Measurements from ENCODE around the gene IPO5. TPM values are rescaled to one million over a fixed set of nuclear protein-coding genes. Genes with fewer than 3 reads are reported as not detected.

Gene IPO5
- total RNA-seq (ENCODE audit: low replicate concordance), result 600 and 727 TPM in 2 replicates

DNA sequence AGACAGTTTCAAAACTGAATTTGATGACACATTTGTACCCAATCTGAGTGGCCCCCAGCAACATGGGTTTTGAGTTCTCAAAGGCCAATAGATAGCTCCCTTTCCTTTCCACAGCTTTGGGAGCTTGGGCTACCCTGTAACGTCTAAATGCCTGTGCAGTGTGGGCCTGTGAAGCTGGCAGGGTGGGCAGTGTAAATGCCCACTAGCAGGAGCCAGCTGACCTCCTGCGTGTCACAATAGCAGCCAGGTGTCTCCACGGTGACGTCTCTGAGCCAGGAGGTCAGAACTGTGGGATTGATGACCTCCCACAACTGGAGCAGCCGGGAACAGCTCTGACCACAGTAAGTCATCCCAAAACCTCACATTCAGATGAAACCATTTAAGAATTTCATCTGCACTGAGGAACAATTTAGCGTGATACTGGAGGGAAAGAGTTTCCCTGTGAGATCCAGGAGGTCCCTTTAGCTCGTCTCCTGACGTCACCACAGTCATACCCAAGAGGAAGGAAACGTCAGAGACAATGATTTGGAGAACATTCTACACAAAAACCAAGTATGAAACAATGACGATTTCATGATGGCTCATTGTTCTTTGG lies at the start of gene IPO5:
Gene IPO5 (plus strand): TSS at position 300 of the 595 bp plus-strand sequence. CDS start 23,022 bp downstream, outside the sequence.
- no peak for TF ChIP-seq EZH2phosphoT487 (IDR thresholded peaks at IDR 0.05)
- no peak for TF ChIP-seq EZH2 (IDR thresholded peaks at IDR 0.05)
- TF ChIP-seq, protein P1, sequence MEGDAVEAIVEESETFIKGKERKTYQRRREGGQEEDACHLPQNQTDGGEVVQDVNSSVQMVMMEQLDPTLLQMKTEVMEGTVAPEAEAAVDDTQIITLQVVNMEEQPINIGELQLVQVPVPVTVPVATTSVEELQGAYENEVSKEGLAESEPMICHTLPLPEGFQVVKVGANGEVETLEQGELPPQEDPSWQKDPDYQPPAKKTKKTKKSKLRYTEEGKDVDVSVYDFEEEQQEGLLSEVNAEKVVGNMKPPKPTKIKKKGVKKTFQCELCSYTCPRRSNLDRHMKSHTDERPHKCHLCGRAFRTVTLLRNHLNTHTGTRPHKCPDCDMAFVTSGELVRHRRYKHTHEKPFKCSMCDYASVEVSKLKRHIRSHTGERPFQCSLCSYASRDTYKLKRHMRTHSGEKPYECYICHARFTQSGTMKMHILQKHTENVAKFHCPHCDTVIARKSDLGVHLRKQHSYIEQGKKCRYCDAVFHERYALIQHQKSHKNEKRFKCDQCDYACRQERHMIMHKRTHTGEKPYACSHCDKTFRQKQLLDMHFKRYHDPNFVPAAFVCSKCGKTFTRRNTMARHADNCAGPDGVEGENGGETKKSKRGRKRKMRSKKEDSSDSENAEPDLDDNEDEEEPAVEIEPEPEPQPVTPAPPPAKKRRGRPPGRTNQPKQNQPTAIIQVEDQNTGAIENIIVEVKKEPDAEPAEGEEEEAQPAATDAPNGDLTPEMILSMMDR (IDR thresholded peaks at IDR 0.05), result no peak
- Histone ChIP-seq H2AFZ (replicated peaks) (peak within 1 kb of the TSS; percentile 68), H3K9me3 (ENCODE audit: low read depth) (no peaks in the 10 kb centered on the region), H3K4me1 (peaks cover 12% of the 10 kb centered on the region), H3K79me2 (ENCODE audit: low read depth) (no peaks in the 10 kb centered on the region), H3K36me3 (no peaks in the 10 kb centered on the region), H3K4me2 (no peak within 1 kb of the TSS), H3K27ac (no peak within 1 kb of the TSS), H3K4me3 (no peak within 1 kb of the TSS), H3K27me3 (no peaks in the 10 kb centered on the region), H4K20me1 (ENCODE audit: low read depth) (no peaks in the 10 kb centered on the region), H3F3A (ENCODE audit: low read depth) (no peaks in the 10 kb centered on the region), H3K9ac (no peak within 1 kb of the TSS)
- H3K4me3 Mint-ChIP-seq, result no peak within 1 kb of the TSS
- H3K4me1 Mint-ChIP-seq, result peaks cover 9% of the 10 kb centered on the region
- DNase-seq (ENCODE audit: low spot score), result no peak
- peaks cover 5% of the 10 kb centered on the region for H3K9me3 Mint-ChIP-seq
- no peak within 1 kb of the TSS for H3K27ac Mint-ChIP-seq
- peaks cover 2% of the 10 kb centered on the region for H3K27me3 Mint-ChIP-seq (ENCODE audit: insufficient read depth, low read depth)
- peaks cover 3% of the 10 kb centered on the region for H3K36me3 Mint-ChIP-seq

DNA sequence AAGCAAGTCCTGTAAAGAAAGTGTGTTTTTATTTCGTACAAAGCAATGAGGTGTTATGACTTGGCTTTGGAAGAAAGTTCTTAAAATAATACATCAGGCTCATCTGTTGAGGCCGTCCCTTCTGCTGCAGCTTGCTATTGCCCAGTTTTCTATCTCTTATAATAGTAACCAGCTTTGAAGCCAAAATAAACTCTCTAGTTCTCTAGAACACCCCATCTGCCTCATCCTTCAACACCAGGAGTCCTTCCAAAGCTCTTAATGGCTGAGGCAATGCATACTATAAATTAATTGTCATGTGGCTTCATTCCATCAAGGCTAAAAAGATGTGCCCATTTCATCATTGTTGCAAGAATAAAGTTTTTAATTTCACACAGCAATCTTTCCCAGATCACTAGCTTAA lies 49.4 kb upstream of the IPO5 start:
- Histone ChIP-seq H3K27me3 (no peaks in the 10 kb centered on the region), H3K79me2 (ENCODE audit: low read depth) (no peaks in the 10 kb centered on the region), H3K4me1 (no peaks in the 10 kb centered on the region), H3K27ac (no peak overlapping the region), H2AFZ (replicated peaks) (no peak overlapping the region), H3K4me3 (no peak overlapping the region), H3K36me3 (no peaks in the 10 kb centered on the region), H4K20me1 (ENCODE audit: low read depth) (no peaks in the 10 kb centered on the region), H3K4me2 (no peak overlapping the region), H3F3A (ENCODE audit: low read depth) (no peaks in the 10 kb centered on the region), H3K9ac (no peak overlapping the region), H3K9me3 (ENCODE audit: low read depth) (no peaks in the 10 kb centered on the region)
- no peak overlapping the region for H3K27ac Mint-ChIP-seq
- no peaks in the 10 kb centered on the region for H3K4me1 Mint-ChIP-seq
- H3K27me3 Mint-ChIP-seq (ENCODE audit: insufficient read depth, low read depth), result no peaks in the 10 kb centered on the region
- TF ChIP-seq EZH2 (IDR thresholded peaks at IDR 0.05) (no peak), EZH2phosphoT487 (IDR thresholded peaks at IDR 0.05) (no peak)
- TF ChIP-seq, protein P1 (IDR thresholded peaks at IDR 0.05), result no peak
- DNase-seq (ENCODE audit: low spot score), result no peak
- no peak overlapping the region for H3K4me3 Mint-ChIP-seq
- H3K9me3 Mint-ChIP-seq, result no peaks in the 10 kb centered on the region
- H3K36me3 Mint-ChIP-seq, result no peaks in the 10 kb centered on the region

DNA sequence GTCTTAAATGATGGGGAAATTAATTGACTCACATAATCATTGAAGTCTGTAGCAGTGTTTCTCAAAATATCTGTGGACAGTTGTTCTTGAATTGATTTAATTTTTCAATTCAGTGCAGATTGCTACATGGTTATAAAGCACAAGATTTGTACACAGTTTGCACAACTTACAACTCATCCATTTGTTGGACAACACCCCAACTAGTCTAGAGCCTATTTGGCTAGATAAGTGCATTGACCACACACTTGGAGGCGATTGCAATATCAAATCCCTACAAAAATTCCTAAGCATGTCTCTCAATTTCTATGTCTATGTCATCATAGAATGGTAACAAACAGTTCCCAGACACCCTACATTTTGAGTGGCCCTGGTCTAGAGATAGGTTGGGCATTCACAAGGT lies 48.0 kb upstream of the IPO5 start:
- Histone ChIP-seq H3K36me3 (no peaks in the 10 kb centered on the region), H3K4me1 (no peaks in the 10 kb centered on the region), H2AFZ (replicated peaks) (no peak overlapping the region), H4K20me1 (ENCODE audit: low read depth) (no peaks in the 10 kb centered on the region), H3K4me3 (no peak overlapping the region), H3K9me3 (ENCODE audit: low read depth) (no peaks in the 10 kb centered on the region), H3K27ac (no peak overlapping the region), H3K79me2 (ENCODE audit: low read depth) (no peaks in the 10 kb centered on the region), H3F3A (ENCODE audit: low read depth) (no peaks in the 10 kb centered on the region), H3K27me3 (no peaks in the 10 kb centered on the region), H3K4me2 (no peak overlapping the region), H3K9ac (no peak overlapping the region)
- Mint-ChIP-seq H3K9me3 (no peaks in the 10 kb centered on the region), H3K4me3 (no peak overlapping the region), H3K4me1 (no peaks in the 10 kb centered on the region), H3K36me3 (no peaks in the 10 kb centered on the region), H3K27me3 (ENCODE audit: insufficient read depth, low read depth) (no peaks in the 10 kb centered on the region), H3K27ac (no peak overlapping the region)
- DNase-seq (ENCODE audit: low spot score), result no peak
- TF ChIP-seq, protein P1 (IDR thresholded peaks at IDR 0.05), result no peak
- no peak for TF ChIP-seq EZH2 (IDR thresholded peaks at IDR 0.05)
- no peak for TF ChIP-seq EZH2phosphoT487 (IDR thresholded peaks at IDR 0.05)

Measured in neural progenitor cell (in vitro differentiated cells).